ENCODE measurements around the gene TANC1. TPM values are rescaled to one million over a fixed set of nuclear protein-coding genes. Genes with fewer than 3 reads are reported as not detected.
"Not testable (repeated sequence)": the region's sequence is repeated elsewhere in the genome, so short reads cannot be mapped to it uniquely, and the experiment has no call there.

TANC1 gene
- total RNA-seq, 1 experiment from 2014 or later: 19.3 TPM

- DNase-seq (ENCODE audit: low read depth): no peak
Observed at GRCh38 chr2:159029936-159030335, 61.5 kb downstream of the TANC1 start.

- peak; percentile 68 for DNase-seq (ENCODE audit: low read depth)
Observed at GRCh38 chr2:159030674-159031380, 62.4 kb downstream of the TANC1 start.

- DNase-seq (ENCODE audit: low read depth): no peak
Observed at GRCh38 chr2:159032146-159032545, 63.7 kb downstream of the TANC1 start.

GRCh38 chr2:159032580-159032979 is 64.1 kb downstream of the TANC1 start:
- DNase-seq (ENCODE audit: low read depth): no peak

- DNase-seq (ENCODE audit: low read depth): no peak
Observed at GRCh38 chr2:159034713-159035112, 66.3 kb downstream of the TANC1 start.

- DNase-seq (ENCODE audit: low read depth): peak; percentile 64
Observed at GRCh38 chr2:159035790-159036411, 67.5 kb downstream of the TANC1 start.

GRCh38 chr2:159036461-159036860 is 68.0 kb downstream of the TANC1 start:
- not testable (repeated sequence) for DNase-seq (ENCODE audit: low read depth)

- not testable (repeated sequence) for DNase-seq (ENCODE audit: low read depth)
Observed at GRCh38 chr2:159041328-159041727, 72.9 kb downstream of the TANC1 start.

- DNase-seq (ENCODE audit: low read depth): no peak
Observed at GRCh38 chr2:159042115-159042850, 73.8 kb downstream of the TANC1 start.

- DNase-seq (ENCODE audit: low read depth): no peak
Observed at GRCh38 chr2:159043710-159044109, 75.3 kb downstream of the TANC1 start.

GRCh38 chr2:159044804-159045286 is 76.4 kb downstream of the TANC1 start:
- DNase-seq (ENCODE audit: low read depth): no peak

GRCh38 chr2:159045545-159046454 is 77.4 kb downstream of the TANC1 start:
- DNase-seq (ENCODE audit: low read depth): no peak

- peak; percentile 73 for DNase-seq (ENCODE audit: low read depth)
Observed at GRCh38 chr2:159046966-159047365, 78.5 kb downstream of the TANC1 start.

GRCh38 chr2:159050426-159050825 is 82.0 kb downstream of the TANC1 start:
- DNase-seq (ENCODE audit: low read depth): no peak

GRCh38 chr2:159051133-159051532 is 82.7 kb downstream of the TANC1 start:
- DNase-seq (ENCODE audit: low read depth): no peak

- no peak for DNase-seq (ENCODE audit: low read depth)
Observed at GRCh38 chr2:159051661-159052060, 83.2 kb downstream of the TANC1 start.

- DNase-seq (ENCODE audit: low read depth): no peak
Observed at GRCh38 chr2:159052157-159052601, 83.7 kb downstream of the TANC1 start.

- no peak for DNase-seq (ENCODE audit: low read depth)
Observed at GRCh38 chr2:159053161-159054031, 85.0 kb downstream of the TANC1 start.

GRCh38 chr2:159054032-159054334 is 85.5 kb downstream of the TANC1 start:
- DNase-seq (ENCODE audit: low read depth): no peak

- no peak for DNase-seq (ENCODE audit: low read depth)
Observed at GRCh38 chr2:159054985-159055384, 86.5 kb downstream of the TANC1 start.

GRCh38 chr2:159060518-159060917 is 92.1 kb downstream of the TANC1 start:
- no peak for DNase-seq (ENCODE audit: low read depth)
